NCI-H2227 treated with DMSO at 0.1 percent for 48 hours (cell line): Measurements from ENCODE around the gene SEC24D.

Experiments used
- DNase-seq: peaks from one replicate; lab custom pipeline; 2025; lab: John Stamatoyannopoulos, UW

Gene SEC24D

GRCh38 chr4:118774321-118774720 is 61.6 kb downstream of the SEC24D start:
- no peak for DNase-seq

- DNase-seq = no peak
Measured at GRCh38 chr4:118773429-118773792, 62.5 kb downstream of the SEC24D start.

GRCh38 chr4:118772767-118773428 is 63.0 kb downstream of the SEC24D start:
- DNase-seq = no peak

GRCh38 chr4:118772081-118772766 is 63.7 kb downstream of the SEC24D start:
- peak; percentile 35 for DNase-seq

GRCh38 chr4:118770741-118771187 is 65.2 kb downstream of the SEC24D start:
- no peak for DNase-seq

GRCh38 chr4:118769161-118769560 is 66.8 kb downstream of the SEC24D start:
- DNase-seq = no peak

GRCh38 chr4:118767109-118767508 is 68.8 kb downstream of the SEC24D start:
- DNase-seq = no peak

GRCh38 chr4:118765399-118765798 is 70.5 kb downstream of the SEC24D start:
- no peak for DNase-seq

GRCh38 chr4:118762730-118763477 is 73.0 kb downstream of the SEC24D start:
- DNase-seq = no peak

GRCh38 chr4:118762155-118762554 is 73.8 kb downstream of the SEC24D start:
- DNase-seq = no peak

- no peak for DNase-seq
Measured at GRCh38 chr4:118761397-118762016, 74.4 kb downstream of the SEC24D start.

GRCh38 chr4:118760493-118760892 is 75.4 kb downstream of the SEC24D start:
- DNase-seq = no peak

GRCh38 chr4:118760092-118760491 is 75.8 kb downstream of the SEC24D start:
- DNase-seq = no peak

GRCh38 chr4:118759481-118759880 is 76.4 kb downstream of the SEC24D start:
- no peak for DNase-seq

- no peak for DNase-seq
Measured at GRCh38 chr4:118758293-118758692, 77.6 kb downstream of the SEC24D start.

- DNase-seq = no peak
Measured at GRCh38 chr4:118757761-118758251, 78.1 kb downstream of the SEC24D start.

GRCh38 chr4:118756958-118757357 is 79.0 kb downstream of the SEC24D start:
- DNase-seq = no peak

GRCh38 chr4:118756429-118756828 is 79.5 kb downstream of the SEC24D start:
- no peak for DNase-seq

- DNase-seq = no peak
Measured at GRCh38 chr4:118755438-118756226, 80.3 kb downstream of the SEC24D start.

- no peak for DNase-seq
Measured at GRCh38 chr4:118754890-118755289, 81.0 kb downstream of the SEC24D start.

GRCh38 chr4:118753685-118754084 is 82.2 kb downstream of the SEC24D start:
- no peak for DNase-seq

GRCh38 chr4:118753096-118753495 is 82.8 kb downstream of the SEC24D start:
- no peak for DNase-seq
